H1 (cell line): ENCODE results near the gene LORICRIN.

Experiments
- SRF ChIP-seq: IDR thresholded peaks from 2 replicates; pipeline ENCODE4 v1.6.1; 2011; ENCODE audit warnings: mild to moderate bottlenecking, low read depth, low read length, moderate library complexity
- TAF7 ChIP-seq: optimal IDR thresholded peaks from 2 replicates; pipeline ENCODE3; 2011; ENCODE audit warnings: low read depth, mild to moderate bottlenecking, inconsistent platforms, low read length, moderate library complexity, borderline replicate concordance

GRCh38 chr1:153231785-153232184, 27.7 kb upstream of the LORICRIN start:
- TF ChIP-seq SRF (no peak), TAF7 (no peak)
